Psoas muscle (tissue), 8 donors: ENCODE measurements around the gene MRPS2. TPM values are rescaled to one million over a fixed set of nuclear protein-coding genes. Genes with fewer than 3 reads are reported as not detected.

ENCODE experiments used
- ATAC-seq, 4 donors: fragments of 200-7000 bp; cut with Tn5 transposase; one replicate each; pipeline ENCODE4 v1.9.1; 2020; ENCODE audit warnings: moderate library complexity in 3 of 4, mild to moderate bottlenecking in 2 of 4
- DNase-seq, 2 donors: peaks; one replicate each; pipeline ENCODE4 v3.0.0-alpha.2; 2020
- H3K27ac ChIP-seq: fragments of 200-600 bp; one replicate; pipeline ENCODE4 v1.8.0; 2022
- H3K27me3 ChIP-seq, 3 donors: fragments of 200-600 bp in 1 of 3; one replicate each; pipeline versions ENCODE4 v1.6.1 to v1.8.0; 2013 to 2022; ENCODE audit warnings: low read length in 2 of 3, mild to moderate bottlenecking in 2 of 3, moderate library complexity in 1 of 3; ENCODE audit not compliant: insufficient read depth in 3 of 3
- H3K36me3 ChIP-seq, 2 donors: fragments of 200-600 bp in 1 of 2; one replicate each; pipeline versions ENCODE4 v1.6.1 to v1.8.0; 2013 to 2022; ENCODE audit warnings: low read depth in 1 of 2, mild to moderate bottlenecking in 1 of 2, moderate library complexity in 1 of 2; ENCODE audit not compliant: insufficient read depth in 1 of 2
- H3K4me1 ChIP-seq: fragments of 200-600 bp; one replicate; pipeline ENCODE4 v1.8.0; 2022
- H3K4me3 ChIP-seq: fragments of 200-600 bp; one replicate; pipeline ENCODE4 v1.8.0; 2022; ENCODE audit warnings: mild to moderate bottlenecking
- H3K9me3 ChIP-seq: fragments of 200-600 bp; one replicate; pipeline ENCODE4 v1.8.0; 2022
- WGBS, 3 donors: extraction: QIAGEN DNeasy Blood & Tissue Kit; methylation state at CpG; one replicate each; pipeline versions ENCODE4 v1.1.6 to v1.1.7; 2013; 5-methylcytosine and 5-hydroxymethylcytosine counted together
- intact Hi-C, 2 donors: fragments of 100-400 bp; cut with DNase I; formaldehyde crosslinking; loops; one replicate each; pipeline versions ENCODE4 v1.11.0 to v1.14.2; 2022
- polyA plus RNA-seq, 3 donors: library from polyadenylated mRNA; stranded (reverse); fragments of 200-250 nt; gene quantifications; one replicate each; pipeline ENCODE4 v1.2.3, GENCODE V29; 2013
- total RNA-seq, 4 donors: library from RNA; stranded (reverse); fragmentation: NEBNext Ultra II Directional in 2 of 4; extraction: Animal tissue kit (Norgen Biotek cat#: 25700) in 2 of 4; gene quantifications; one replicate each; pipeline versions ENCODE4 v1.2.1 to v1.2.4, GENCODE V29; 2021 to 2023
- TF ChIP-seq, protein P1 (sequence below): fragments of 200-600 bp; IDR thresholded peaks from one replicate; pipeline ENCODE4 v1.8.0; 2022; ENCODE audit warnings: antibody characterized with exemption
- donor health status: healthy with polysubstance abuse.
- donor health status: DM: no; HTN: no; CAD: no; lungs with moderate emphysema.
- donor health status: Bipolar disorder and iron deficiency.
- donor health status: healthy.
- donor health status: DM: yes; HTN: yes; CAD: no.
- donor health status: DM: no; HTN: no; CAD: no.
- donor health status: DM: no; HTN: no; CAD: no.
- donor health status: DM: yes; HTN: yes; CAD: no.

MRPS2 gene
- total and polyA plus RNA-seq, 7 donors = 36.8 to 78.8 (median 47.1) TPM

DNA sequence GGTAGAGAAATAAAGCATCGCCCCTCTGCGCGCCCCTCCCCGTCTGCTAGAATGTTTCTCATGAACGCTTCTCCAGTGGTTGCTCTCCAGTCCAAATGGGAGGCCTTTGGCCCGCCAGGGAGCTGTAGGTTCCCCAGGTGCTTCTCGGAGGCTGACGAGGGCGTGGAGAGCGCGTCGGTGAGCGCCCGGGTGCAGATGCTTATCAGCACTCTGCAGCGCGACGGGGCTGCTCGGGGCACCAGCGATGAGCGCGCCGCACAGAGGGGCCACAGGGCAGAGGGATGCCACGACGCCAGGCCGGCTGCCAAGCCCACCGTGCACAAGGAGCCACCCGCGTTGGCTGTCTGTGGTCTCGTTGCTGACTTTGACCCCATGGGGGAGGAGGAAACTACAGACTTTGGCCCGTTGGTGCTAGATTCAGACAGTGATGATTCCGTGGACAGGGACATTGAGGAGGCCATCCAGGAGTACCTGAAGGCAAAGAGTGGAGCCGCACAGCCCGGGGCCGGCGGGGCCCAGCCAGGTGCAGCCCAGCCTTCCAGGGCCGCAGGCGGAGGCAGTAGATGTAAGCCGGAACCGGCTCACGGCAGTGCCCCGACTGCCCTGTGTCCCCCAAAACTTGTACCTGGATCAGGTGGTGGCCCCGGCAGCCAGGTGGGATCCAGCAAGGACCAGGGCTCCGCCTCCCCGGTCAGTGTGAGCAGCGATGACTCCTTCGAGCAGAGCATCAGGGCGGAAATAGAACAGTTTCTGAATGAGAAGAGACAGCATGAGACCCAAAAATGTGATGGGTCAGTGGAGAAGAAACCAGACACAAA lies 15.8 kb upstream of the MRPS2 start:
- H3K4me3 ChIP-seq = no peak overlapping the region
- H3K4me1 ChIP-seq = peaks cover 6% of the 10 kb centered on the region
- intact Hi-C loops = no loop called here
- 97 to 98% (median 97%) methylated on average over 47 of the region's 47 CpGs for WGBS, 3 donors
- DNase-seq (no peak), ATAC-seq (no peak)
- H3K27me3 ChIP-seq = peaks cover 0 to 35% (median 0%) of the 10 kb centered on the region in 3 donors
- TF ChIP-seq, protein P1, sequence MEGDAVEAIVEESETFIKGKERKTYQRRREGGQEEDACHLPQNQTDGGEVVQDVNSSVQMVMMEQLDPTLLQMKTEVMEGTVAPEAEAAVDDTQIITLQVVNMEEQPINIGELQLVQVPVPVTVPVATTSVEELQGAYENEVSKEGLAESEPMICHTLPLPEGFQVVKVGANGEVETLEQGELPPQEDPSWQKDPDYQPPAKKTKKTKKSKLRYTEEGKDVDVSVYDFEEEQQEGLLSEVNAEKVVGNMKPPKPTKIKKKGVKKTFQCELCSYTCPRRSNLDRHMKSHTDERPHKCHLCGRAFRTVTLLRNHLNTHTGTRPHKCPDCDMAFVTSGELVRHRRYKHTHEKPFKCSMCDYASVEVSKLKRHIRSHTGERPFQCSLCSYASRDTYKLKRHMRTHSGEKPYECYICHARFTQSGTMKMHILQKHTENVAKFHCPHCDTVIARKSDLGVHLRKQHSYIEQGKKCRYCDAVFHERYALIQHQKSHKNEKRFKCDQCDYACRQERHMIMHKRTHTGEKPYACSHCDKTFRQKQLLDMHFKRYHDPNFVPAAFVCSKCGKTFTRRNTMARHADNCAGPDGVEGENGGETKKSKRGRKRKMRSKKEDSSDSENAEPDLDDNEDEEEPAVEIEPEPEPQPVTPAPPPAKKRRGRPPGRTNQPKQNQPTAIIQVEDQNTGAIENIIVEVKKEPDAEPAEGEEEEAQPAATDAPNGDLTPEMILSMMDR = no peak
- no peak overlapping the region for H3K27ac ChIP-seq
- H3K36me3 ChIP-seq = peaks cover 0 to 19% of the 10 kb centered on the region in 2 donors
- no peaks in the 10 kb centered on the region for H3K9me3 ChIP-seq

DNA sequence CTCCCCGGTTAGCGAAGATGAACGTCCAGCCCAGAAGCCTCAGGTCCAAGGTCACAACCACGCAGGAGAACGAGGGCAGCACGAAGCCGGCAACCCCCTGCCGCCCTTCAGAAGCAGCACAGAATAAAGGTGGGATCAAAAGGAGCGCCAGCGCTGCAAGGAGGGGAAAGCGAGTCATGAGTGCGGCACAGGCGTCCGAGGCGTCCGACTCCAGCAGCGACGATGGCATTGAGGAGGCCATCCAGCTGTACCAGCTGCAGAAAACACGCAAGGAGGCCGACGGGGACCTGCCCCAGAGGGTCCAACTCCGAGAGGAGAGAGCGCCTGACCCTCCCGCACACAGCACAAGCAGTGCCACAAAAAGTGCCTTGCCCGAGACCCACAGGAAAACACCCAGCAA lies 15.1 kb upstream of the MRPS2 start:
- Histone ChIP-seq H3K4me3 (no peak overlapping the region), H3K36me3 (peaks cover 0 to 19% of the 10 kb centered on the region in 2 donors), H3K4me1 (peaks cover 4% of the 10 kb centered on the region), H3K27ac (no peak overlapping the region), H3K9me3 (no peaks in the 10 kb centered on the region), H3K27me3 (peaks cover 0 to 31% (median 0%) of the 10 kb centered on the region in 3 donors)
- no peak for ATAC-seq
- intact Hi-C loops = no loop called here
- no peak for DNase-seq
- 94 to 97% (median 96%) methylated on average over 25 of the region's 25 CpGs for WGBS, 3 donors
- TF ChIP-seq, protein P1 = no peak

DNA sequence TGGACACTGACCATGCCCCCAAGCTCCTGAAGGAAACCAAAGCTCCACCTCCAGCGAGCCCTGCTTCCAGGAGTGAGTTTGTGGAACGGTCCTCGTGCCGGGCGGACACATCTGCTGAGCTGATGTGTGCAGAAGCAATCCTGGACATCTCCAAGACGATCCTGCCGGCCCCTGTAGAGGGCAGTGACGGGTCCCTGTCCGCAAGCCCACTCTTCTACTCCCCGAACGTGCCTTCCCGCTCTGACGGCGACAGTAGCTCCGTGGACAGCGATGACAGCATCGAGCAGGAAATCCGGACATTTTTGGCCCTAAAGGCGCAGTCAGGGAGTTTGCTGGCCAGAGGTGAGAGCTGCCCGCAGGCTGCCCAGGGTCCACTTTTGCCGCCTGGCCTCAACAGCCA lies 14.7 kb upstream of the MRPS2 start:
- no peak for ATAC-seq
- Histone ChIP-seq H3K9me3 (no peaks in the 10 kb centered on the region), H3K4me1 (no peaks in the 10 kb centered on the region), H3K27me3 (peaks cover 0 to 26% (median 0%) of the 10 kb centered on the region in 3 donors), H3K36me3 (peaks cover 0 to 19% of the 10 kb centered on the region in 2 donors), H3K27ac (no peak overlapping the region), H3K4me3 (no peak overlapping the region)
- DNase-seq = no peak
- intact Hi-C loops = no loop called here
- WGBS, 3 donors = 88 to 90% (median 89%) methylated on average over 21 of the region's 21 CpGs
- TF ChIP-seq, protein P1 = no peak

DNA sequence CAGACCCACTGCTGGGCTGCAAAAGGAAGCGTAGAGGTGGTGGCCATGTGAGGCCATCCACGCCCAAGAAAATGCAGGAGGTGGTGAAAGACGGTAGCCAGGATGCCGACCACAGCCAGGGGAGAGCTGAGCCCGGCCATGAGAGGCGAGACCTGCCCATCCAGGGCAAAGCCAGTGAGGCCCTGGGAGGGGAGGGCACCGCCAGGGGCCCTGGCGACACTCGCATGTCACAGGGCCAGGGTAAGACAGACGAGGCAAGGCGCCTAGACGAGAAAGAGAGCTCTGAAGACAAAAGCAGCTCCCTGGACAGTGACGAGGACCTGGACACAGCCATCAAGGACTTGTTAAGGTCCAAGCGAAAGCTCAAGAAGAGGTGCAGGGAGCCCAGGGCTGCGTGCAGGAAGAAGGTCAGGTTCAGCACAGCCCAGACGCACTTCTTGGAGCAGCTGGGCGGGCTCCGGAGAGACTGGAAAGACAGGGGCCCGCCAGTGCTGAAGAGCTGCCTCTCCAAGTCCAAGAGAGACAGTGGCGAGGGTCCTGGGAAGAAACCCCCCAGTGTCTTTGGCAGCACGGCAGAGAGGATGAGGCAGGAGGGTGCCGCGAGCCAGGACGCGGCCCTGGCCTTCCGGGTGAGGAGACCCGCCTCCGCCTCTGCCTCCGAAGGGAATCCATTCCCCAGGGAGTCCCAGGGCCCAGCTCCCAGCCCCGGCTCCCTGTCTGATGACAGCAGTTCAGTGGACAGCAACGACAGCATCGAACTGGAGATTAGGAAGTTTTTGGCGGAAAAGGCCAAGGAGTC lies 14.0 kb upstream of the MRPS2 start:
- Histone ChIP-seq H3K27ac (no peak overlapping the region), H3K4me3 (no peak overlapping the region), H3K27me3 (peaks cover 0 to 20% (median 0%) of the 10 kb centered on the region in 3 donors), H3K9me3 (no peaks in the 10 kb centered on the region), H3K4me1 (no peaks in the 10 kb centered on the region), H3K36me3 (peaks cover 0 to 19% of the 10 kb centered on the region in 2 donors)
- 91 to 93% (median 92%) methylated on average over 31 to 33 of the region's 33 CpGs for WGBS, 3 donors
- TF ChIP-seq, protein P1 = no peak
- ATAC-seq (no peak), DNase-seq (no peak)
- intact Hi-C loops = no loop called here
